SH-SY5Y (cell line): ENCODE data around the gene FAU.

Source experiments
- GATA2 ChIP-seq: IDR thresholded peaks from 2 replicates; pipeline ENCODE4 v1.6.1; 2011; ENCODE audit warnings: mild to moderate bottlenecking, low read depth, low read length
- GATA3 ChIP-seq: IDR thresholded peaks from 2 replicates; pipeline ENCODE4 v1.6.1; 2011; ENCODE audit warnings: low read depth, mild to moderate bottlenecking, low read length, moderate library complexity

GRCh38 chr11:65128182-65129145, 6.5 kb upstream of the FAU start:
- TF ChIP-seq GATA2 (no peak), GATA3 (no peak)
